Activated CD4-positive, alpha-beta T cell treated with anti-CD3 and anti-CD28 coated beads for 36 hours (primary cell): ENCODE results near the gene RBM3. TPM values are rescaled to one million over a fixed set of nuclear protein-coding genes. Genes with fewer than 3 reads are reported as not detected.

Experiments
- ATAC-seq: fragments of 200-7000 bp; cut with Tn5 transposase; one replicate; pipeline ENCODE4 v1.10.0; 2021; ENCODE audit warnings: mild to moderate bottlenecking, moderate library complexity
- CTCF ChIA-PET: fragments of 350-600 bp; sonication (Branson Sonifier 250); formaldehyde crosslinking; loops from one replicate; lab custom pipeline; 2021; ENCODE audit warnings: antibody characterized with exemption; lab: Charles Lee
- POLR2A ChIA-PET: fragments of 350-600 bp; sonication (Branson Sonifier 250); formaldehyde crosslinking; loops from one replicate; lab custom pipeline; 2021; ENCODE audit warnings: antibody characterized with exemption, inconsistent platforms; lab: Charles Lee
- DNase-seq: peaks from one replicate; pipeline ENCODE4 v3.0.0-alpha.2; 2020
- H3K27ac Mint-ChIP-seq: one replicate; pipeline ENCODE4 v1.8.0; 2021; ENCODE audit warnings: mixed read lengths
- H3K27me3 Mint-ChIP-seq: one replicate; pipeline ENCODE4 v1.8.0; 2021; ENCODE audit warnings: mixed read lengths
- H3K36me3 Mint-ChIP-seq: one replicate; pipeline ENCODE4 v1.8.0; 2021; ENCODE audit warnings: low read depth, mixed read lengths
- H3K4me1 Mint-ChIP-seq: one replicate; pipeline ENCODE4 v1.8.0; 2021; ENCODE audit warnings: mixed read lengths
- H3K4me3 Mint-ChIP-seq: one replicate; pipeline ENCODE4 v1.8.0; 2021; ENCODE audit warnings: mild to moderate bottlenecking, moderate library complexity, mixed read lengths
- H3K9me3 Mint-ChIP-seq: one replicate; pipeline ENCODE4 v1.8.0; 2021; ENCODE audit warnings: low read depth, mixed read lengths
- intact Hi-C, 2 experiments: fragments of 100-400 bp; cut with DNase I in 1 of 2; cut with micrococcal nuclease in 1 of 2; formaldehyde crosslinking; loops; one replicate each; pipeline versions ENCODE4 v1.14.2 to v1.15.1; 2022 to 2024; cut with DNase I, micrococcal nuclease
- total RNA-seq, 2 experiments: library from RNA; stranded (reverse); gene quantifications; one replicate each; pipeline ENCODE4 v1.2.3, GENCODE V29; 2021

The RBM3 gene
- total RNA-seq, 2 experiments from 2014 or later = 164 to 202 TPM

GRCh38 chrX:48617542-48618340 is 43.5 kb downstream of the RBM3 start:
- Mint-ChIP-seq H3K27ac (no peak overlapping the region), H3K4me3 (no peak overlapping the region), H3K36me3 (no peaks in the 10 kb centered on the region), H3K9me3 (no peaks in the 10 kb centered on the region), H3K4me1 (peaks cover 3% of the 10 kb centered on the region), H3K27me3 (no peaks in the 10 kb centered on the region)
- ATAC-seq = no peak
- ChIA-PET POLR2A (interaction anchor here (0.9 kb wide), 1 partner anchor 442 kb away, joined by 3 read pairs; no protein-coding TSS in a partner anchor), CTCF (no interaction called here)
- intact Hi-C loops = no loop called here
- DNase-seq = no peak

GRCh38 chrX:48626401-48627298 is 52.4 kb downstream of the RBM3 start:
- intact Hi-C loops = no loop called here
- H3K36me3 Mint-ChIP-seq = no peaks in the 10 kb centered on the region
- no peak for DNase-seq
- no peaks in the 10 kb centered on the region for H3K9me3 Mint-ChIP-seq
- H3K27ac Mint-ChIP-seq = no peak overlapping the region
- H3K4me3 Mint-ChIP-seq = no peak overlapping the region
- ChIA-PET CTCF (no interaction called here), POLR2A (no interaction called here)
- no peak for ATAC-seq
- H3K4me1 Mint-ChIP-seq = peaks cover 6% of the 10 kb centered on the region
- no peaks in the 10 kb centered on the region for H3K27me3 Mint-ChIP-seq

Other genes with a start within 250 kb of the RBM3 start
- not detected for gene SSX3, start 217.8 kb upstream of the RBM3 start, total RNA-seq
- not detected for gene SSX4, start 190.9 kb upstream of the RBM3 start, total RNA-seq
- not detected for gene SSX4B, start 162.5 kb upstream of the RBM3 start, total RNA-seq
- gene SLC38A5, start 104.2 kb upstream of the RBM3 start, total RNA-seq = 10 to 100 TPM; 83.5 to 98.1 TPM
- gene FTSJ1, start 98.3 kb upstream of the RBM3 start, total RNA-seq = 10 to 100 TPM; 73.0 to 93.7 TPM
- 1 to 10 TPM; 6.9 to 9.0 TPM for gene PORCN, start 65.5 kb upstream of the RBM3 start, total RNA-seq
- gene EBP, start 52.7 kb upstream of the RBM3 start, total RNA-seq = 100 to 1,000 TPM; 137 to 140 TPM
- 10 to 100 TPM; 13.2 to 15.2 TPM for gene TBC1D25, start 34.8 kb upstream of the RBM3 start, total RNA-seq
- gene WDR13, start 23.0 kb downstream of the RBM3 start, total RNA-seq = 10 to 100 TPM; 27.2 to 39.4 TPM
- 100 to 1,000 TPM in 1 of 2 experiments, 10 to 100 TPM in 1; 85.9 to 102 TPM for gene WAS, start 109.3 kb downstream of the RBM3 start, total RNA-seq
- 10 to 100 TPM; 30.8 to 31.7 TPM for gene SUV39H1, start 122.2 kb downstream of the RBM3 start, total RNA-seq
- gene GLOD5, start 187.3 kb downstream of the RBM3 start, total RNA-seq = not detected
- gene GATA1, start 212.1 kb downstream of the RBM3 start, total RNA-seq = not detected
- 10 to 100 TPM; 59.2 to 69.7 TPM for gene HDAC6, start 227.6 kb downstream of the RBM3 start, total RNA-seq